ENCODE results near the gene CACNA1E.

Gene CACNA1E

GRCh38 chr1:181518152-181518551 lies 34.8 kb downstream of the CACNA1E start:
- TF ChIP-seq, protein P1, sequence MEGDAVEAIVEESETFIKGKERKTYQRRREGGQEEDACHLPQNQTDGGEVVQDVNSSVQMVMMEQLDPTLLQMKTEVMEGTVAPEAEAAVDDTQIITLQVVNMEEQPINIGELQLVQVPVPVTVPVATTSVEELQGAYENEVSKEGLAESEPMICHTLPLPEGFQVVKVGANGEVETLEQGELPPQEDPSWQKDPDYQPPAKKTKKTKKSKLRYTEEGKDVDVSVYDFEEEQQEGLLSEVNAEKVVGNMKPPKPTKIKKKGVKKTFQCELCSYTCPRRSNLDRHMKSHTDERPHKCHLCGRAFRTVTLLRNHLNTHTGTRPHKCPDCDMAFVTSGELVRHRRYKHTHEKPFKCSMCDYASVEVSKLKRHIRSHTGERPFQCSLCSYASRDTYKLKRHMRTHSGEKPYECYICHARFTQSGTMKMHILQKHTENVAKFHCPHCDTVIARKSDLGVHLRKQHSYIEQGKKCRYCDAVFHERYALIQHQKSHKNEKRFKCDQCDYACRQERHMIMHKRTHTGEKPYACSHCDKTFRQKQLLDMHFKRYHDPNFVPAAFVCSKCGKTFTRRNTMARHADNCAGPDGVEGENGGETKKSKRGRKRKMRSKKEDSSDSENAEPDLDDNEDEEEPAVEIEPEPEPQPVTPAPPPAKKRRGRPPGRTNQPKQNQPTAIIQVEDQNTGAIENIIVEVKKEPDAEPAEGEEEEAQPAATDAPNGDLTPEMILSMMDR (IDR thresholded peaks at IDR 0.05) = no peak

DNA sequence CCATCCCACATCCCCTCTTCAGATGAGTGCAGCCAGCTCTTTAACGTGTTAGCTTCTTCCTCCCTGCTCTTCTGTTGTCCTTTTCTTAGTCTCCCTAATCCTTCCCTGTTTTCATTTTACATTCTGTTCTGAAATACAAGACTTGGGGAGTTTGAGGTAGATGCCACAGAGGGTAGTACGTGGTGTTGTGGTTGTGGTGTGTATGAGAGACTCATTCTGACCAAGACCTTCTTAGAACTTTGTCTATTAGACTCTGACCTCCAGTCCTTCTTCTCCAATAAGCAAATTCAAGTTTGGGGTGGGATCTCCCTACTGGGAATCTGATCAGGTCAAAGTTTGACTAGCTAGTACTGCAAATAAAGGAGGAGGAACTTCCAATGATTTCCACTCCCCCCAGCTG lies 39.5 kb downstream of the CACNA1E start:
- TF ChIP-seq, protein P1 (IDR thresholded peaks at IDR 0.05) = no peak

GRCh38 chr1:181525104-181525721 lies 41.9 kb downstream of the CACNA1E start:
- TF ChIP-seq, protein P1 (IDR thresholded peaks at IDR 0.05) = no peak

DNA sequence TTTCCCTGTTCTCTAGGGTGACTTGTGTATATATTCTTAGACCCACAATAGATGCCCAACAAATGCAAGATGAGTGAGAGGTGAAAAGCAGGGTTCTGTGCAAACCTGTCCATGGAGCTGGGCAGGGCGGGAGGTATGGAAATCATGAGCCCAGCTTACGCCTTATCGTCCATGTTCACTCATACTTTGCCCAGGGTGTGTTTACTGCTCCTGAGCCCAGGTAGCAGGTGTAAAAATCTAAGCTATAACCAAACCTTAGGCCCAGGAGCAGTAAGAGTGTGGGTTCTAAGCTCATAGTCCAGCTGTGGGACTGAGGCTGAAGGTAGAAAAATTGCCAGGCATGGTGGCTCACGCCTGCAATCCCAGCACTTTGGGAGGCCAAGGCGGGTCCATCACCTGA lies 48.1 kb downstream of the CACNA1E start:
- TF ChIP-seq, protein P1 (IDR thresholded peaks at IDR 0.05) = no peak

GRCh38 chr1:181531951-181532600 lies 48.8 kb downstream of the CACNA1E start:
- TF ChIP-seq, protein P1 (IDR thresholded peaks at IDR 0.05) = no peak

GRCh38 chr1:181538836-181539235 lies 55.5 kb downstream of the CACNA1E start:
- TF ChIP-seq, protein P1 (IDR thresholded peaks at IDR 0.05) = no peak

GRCh38 chr1:181541458-181541857 lies 58.1 kb downstream of the CACNA1E start:
- TF ChIP-seq, protein P1 (IDR thresholded peaks at IDR 0.05) = no peak
